B cell (primary cell): ENCODE results near the gene ARHGEF10L. TPM values are rescaled to one million over a fixed set of nuclear protein-coding genes. Genes with fewer than 3 reads are reported as not detected.

Source experiments
- ATAC-seq: fragments of 200-7000 bp; cut with Tn5 transposase; one replicate; pipeline ENCODE4 v1.10.0; 2021; ENCODE audit warnings: low read depth, mild to moderate bottlenecking, moderate number of reproducible peaks, moderate library complexity
- CTCF ChIA-PET: fragments of 350-600 bp; sonication (Branson Sonifier 250); formaldehyde crosslinking; loops from one replicate; lab custom pipeline; 2021; ENCODE audit warnings: antibody characterized with exemption, inconsistent platforms; lab: Charles Lee
- POLR2A ChIA-PET: fragments of 350-600 bp; sonication (Branson Sonifier 250); formaldehyde crosslinking; loops from one replicate; lab custom pipeline; 2021; ENCODE audit warnings: antibody characterized with exemption; lab: Charles Lee
- DNase-seq: peaks from one replicate; pipeline ENCODE4 v3.0.0; 2013
- H2AFZ ChIP-seq: 2 replicates; pipeline ENCODE4 v1.6.1; 2012; ENCODE audit warnings: mild to moderate bottlenecking, low read depth, low read length; ENCODE audit not compliant: insufficient read depth, poor library complexity, severe bottlenecking
- H3K27ac ChIP-seq, 2 donors: 1 replicate in 1 of 2; 2 replicates in 1 of 2; pipeline ENCODE4 v1.5.1; 2012 to 2013; ENCODE audit warnings: low read length in 2 of 2, mild to moderate bottlenecking in 2 of 2, moderate library complexity in 1 of 2
- H3K27me3 ChIP-seq, 4 experiments: fragments of 200-600 bp in 1 of 4; sonication (generic) in 1 of 4; replicated peaks in 1 of 4; 1 replicate in 2 of 4; 2 replicates in 2 of 4; pipeline versions ENCODE4 v1.6.1 to v1.7.0; 2013 to 2016; ENCODE audit warnings: low read length in 3 of 4, mild to moderate bottlenecking in 2 of 4, mixed read lengths in 1 of 4, moderate library complexity in 1 of 4; ENCODE audit not compliant: insufficient read depth in 4 of 4, control insufficient read depth in 3 of 4; ENCODE audit errors: control extremely low read depth in 1 of 4
- H3K36me3 ChIP-seq, 2 experiments: replicated peaks in 1 of 2; 1 replicate in 1 of 2; 2 replicates in 1 of 2; pipeline versions ENCODE4 v1.6.1 to v1.7.1; 2013; ENCODE audit warnings: low read length in 1 of 2; ENCODE audit not compliant: insufficient read depth in 2 of 2, control insufficient read depth in 1 of 2; ENCODE audit errors: control extremely low read depth in 1 of 2, extremely low read depth in 1 of 2
- H3K4me1 ChIP-seq, 2 donors: fragments of 200-600 bp in 1 of 2; sonication (generic) in 1 of 2; 1 replicate in 1 of 2; 2 replicates in 1 of 2; pipeline versions ENCODE4 v1.5.1 to v1.6.1; 2013 to 2017; ENCODE audit warnings: low read length in 2 of 2; ENCODE audit not compliant: control insufficient read depth in 2 of 2, insufficient read depth in 2 of 2
- H3K4me2 ChIP-seq: replicated peaks from 2 replicates; pipeline ENCODE3; 2012; ENCODE audit warnings: mild to moderate bottlenecking, low read depth, low read length; ENCODE audit not compliant: poor library complexity, severe bottlenecking
- H3K4me3 ChIP-seq, 5 experiments: fragments of 200-600 bp in 1 of 5; sonication (generic) in 1 of 5; 1 replicate in 3 of 5; 2 replicates in 2 of 5; pipeline versions ENCODE4 v1.5.1 to v1.7.0; 2011 to 2016; ENCODE audit warnings: low read length in 4 of 5, mild to moderate bottlenecking in 4 of 5, low read depth in 2 of 5, control low read depth in 1 of 5, moderate library complexity in 1 of 5; ENCODE audit not compliant: insufficient read depth in 1 of 5; ENCODE audit errors: control extremely low read depth in 1 of 5, extremely low read depth in 1 of 5
- H3K79me2 ChIP-seq: fragments of 200-600 bp; sonication (generic); one replicate; pipeline ENCODE4 v1.6.0; 2016; ENCODE audit warnings: low read length; ENCODE audit not compliant: control insufficient read depth, insufficient read depth
- H3K9ac ChIP-seq: fragments of 200-600 bp; sonication (generic); 2 replicates; pipeline ENCODE4 v1.6.1; 2017; ENCODE audit warnings: mild to moderate bottlenecking, low read length, moderate library complexity
- H3K9me3 ChIP-seq, 3 donors: one replicate each; pipeline versions ENCODE4 v1.6.1 to v1.7.1; 2013; ENCODE audit warnings: low read length in 2 of 3; ENCODE audit not compliant: control insufficient read depth in 2 of 3, insufficient read depth in 1 of 3; ENCODE audit errors: control extremely low read depth in 1 of 3
- H4K20me1 ChIP-seq: 2 replicates; pipeline ENCODE4 v1.6.0; 2012; ENCODE audit warnings: mild to moderate bottlenecking, low read length; ENCODE audit not compliant: insufficient read depth, control insufficient read depth, poor library complexity, severe bottlenecking
- H3K27ac Mint-ChIP-seq: one replicate; pipeline ENCODE4 v1.8.0; 2021; ENCODE audit warnings: mixed read lengths
- H3K27me3 Mint-ChIP-seq: one replicate; pipeline ENCODE4 v1.8.0; 2021; ENCODE audit warnings: mixed read lengths
- H3K4me1 Mint-ChIP-seq: one replicate; pipeline ENCODE4 v1.8.0; 2021; ENCODE audit warnings: mixed read lengths
- H3K4me3 Mint-ChIP-seq: one replicate; pipeline ENCODE4 v1.8.0; 2021; ENCODE audit warnings: mixed read lengths
- H3K9me3 Mint-ChIP-seq: one replicate; pipeline ENCODE4 v1.8.0; 2022; ENCODE audit warnings: mixed read lengths; ENCODE audit not compliant: insufficient read depth
- EZH2 ChIP-seq: IDR thresholded peaks from 2 replicates; pipeline ENCODE4 v1.6.1; 2012; ENCODE audit warnings: borderline replicate concordance, low read depth, mild to moderate bottlenecking, moderate library complexity, low read length; ENCODE audit not compliant: insufficient read depth, poor library complexity, severe bottlenecking
- WGBS: methylation state at CpG from one replicate; pipeline ENCODE4 v1.1.5; 2013; ENCODE audit warnings: missing lambda C conversion rate; ENCODE audit not compliant: insufficient coverage; 5-methylcytosine and 5-hydroxymethylcytosine counted together
- intact Hi-C: fragments of 100-400 bp; cut with micrococcal nuclease; formaldehyde crosslinking; loops from one replicate; pipeline ENCODE4 v1.10.0; 2022
- polyA plus RNA-seq: library from polyadenylated mRNA; depleted of rRNA; stranded (reverse); fragments of >200 nt; gene quantifications from 2 replicates; pipeline ENCODE4 v1.2.3, GENCODE V29; 2012
- total RNA-seq, 2 donors: library from RNA; stranded (reverse); fragments of 120-200 nt in 1 of 2; gene quantifications; 1 replicate in 1 of 2; 2 replicates in 1 of 2; pipeline versions ENCODE4 v1.2.3 to v1.2.4, GENCODE V29; 2013 to 2022
- TF ChIP-seq, protein P1 (sequence below): fragments of 200-600 bp; IDR thresholded peaks from one replicate; pipeline ENCODE4 v1.8.0; 2022; ENCODE audit warnings: antibody characterized with exemption, mild to moderate bottlenecking

The ARHGEF10L gene
- total and polyA plus RNA-seq, 2 donors (not counting 1 experiment from before 2014, with no cell fraction given), result 2.0 to 4.9 TPM

GRCh38 chr1:17599291-17599953 lies 59.9 kb downstream of the ARHGEF10L start:
- H3K27me3 ChIP-seq, result no peaks in the 10 kb centered on the region
- H3K4me1 Mint-ChIP-seq, result no peaks in the 10 kb centered on the region
- H3K79me2 ChIP-seq, result no peaks in the 10 kb centered on the region
- no peaks in the 10 kb centered on the region for H3K9me3 Mint-ChIP-seq
- H3K4me1 ChIP-seq, result no peaks in the 10 kb centered on the region
- no peak overlapping the region for H3K4me3 Mint-ChIP-seq
- TF ChIP-seq EZH2, result no peak
- H3K9ac ChIP-seq, result no peak overlapping the region
- ChIA-PET POLR2A (no interaction called here), CTCF (interaction anchor here (0.6 to 1.1 kb wide), 3 partner anchors 12 to 105 kb away, joined by 3 to 4 read pairs (median 4); no protein-coding TSS in a partner anchor)
- H3K4me3 ChIP-seq, result no peak overlapping the region
- H3K27me3 Mint-ChIP-seq, result peaks cover 7% of the 10 kb centered on the region
- 78% methylated on average over 9 of the region's 12 CpGs for WGBS
- H2AFZ ChIP-seq, result no peak overlapping the region
- H3K27ac ChIP-seq, result no peak overlapping the region
- no peaks in the 10 kb centered on the region for H3K9me3 ChIP-seq
- intact Hi-C loops, result no loop called here
- H3K36me3 ChIP-seq, result no peaks in the 10 kb centered on the region
- no peak overlapping the region for H3K4me2 ChIP-seq
- no peaks in the 10 kb centered on the region for H4K20me1 ChIP-seq
- ATAC-seq (no peak), DNase-seq (no peak)
- H3K27ac Mint-ChIP-seq, result no peak overlapping the region

- no peak overlapping the region for H3K4me3 ChIP-seq
- TF ChIP-seq EZH2, result no peak
- TF ChIP-seq, protein P1, sequence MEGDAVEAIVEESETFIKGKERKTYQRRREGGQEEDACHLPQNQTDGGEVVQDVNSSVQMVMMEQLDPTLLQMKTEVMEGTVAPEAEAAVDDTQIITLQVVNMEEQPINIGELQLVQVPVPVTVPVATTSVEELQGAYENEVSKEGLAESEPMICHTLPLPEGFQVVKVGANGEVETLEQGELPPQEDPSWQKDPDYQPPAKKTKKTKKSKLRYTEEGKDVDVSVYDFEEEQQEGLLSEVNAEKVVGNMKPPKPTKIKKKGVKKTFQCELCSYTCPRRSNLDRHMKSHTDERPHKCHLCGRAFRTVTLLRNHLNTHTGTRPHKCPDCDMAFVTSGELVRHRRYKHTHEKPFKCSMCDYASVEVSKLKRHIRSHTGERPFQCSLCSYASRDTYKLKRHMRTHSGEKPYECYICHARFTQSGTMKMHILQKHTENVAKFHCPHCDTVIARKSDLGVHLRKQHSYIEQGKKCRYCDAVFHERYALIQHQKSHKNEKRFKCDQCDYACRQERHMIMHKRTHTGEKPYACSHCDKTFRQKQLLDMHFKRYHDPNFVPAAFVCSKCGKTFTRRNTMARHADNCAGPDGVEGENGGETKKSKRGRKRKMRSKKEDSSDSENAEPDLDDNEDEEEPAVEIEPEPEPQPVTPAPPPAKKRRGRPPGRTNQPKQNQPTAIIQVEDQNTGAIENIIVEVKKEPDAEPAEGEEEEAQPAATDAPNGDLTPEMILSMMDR, result no peak
- no peaks in the 10 kb centered on the region for H3K36me3 ChIP-seq
- DNase-seq (no peak), ATAC-seq (no peak)
- H3K27me3 ChIP-seq, result no peaks in the 10 kb centered on the region
- H3K4me1 Mint-ChIP-seq, result no peaks in the 10 kb centered on the region
- CTCF ChIA-PET, result interaction anchor here (0.6 to 1.1 kb wide), 2 partner anchors 97 to 105 kb away, joined by 3 to 4 read pairs; no protein-coding TSS in a partner anchor
- no peak overlapping the region for H3K4me3 Mint-ChIP-seq
- H3K27me3 Mint-ChIP-seq, result peaks cover 7% of the 10 kb centered on the region
- no peaks in the 10 kb centered on the region for H3K4me1 ChIP-seq
- H3K4me2 ChIP-seq, result no peak overlapping the region
- no peak overlapping the region for H3K9ac ChIP-seq
- POLR2A ChIA-PET, result no interaction called here
- H3K9me3 ChIP-seq, result no peaks in the 10 kb centered on the region
- no peak overlapping the region for H3K27ac Mint-ChIP-seq
- WGBS, result 97% methylated on average over 3 of the region's 5 CpGs
- intact Hi-C loops, result no loop called here
- H3K79me2 ChIP-seq, result no peaks in the 10 kb centered on the region
- no peak overlapping the region for H3K27ac ChIP-seq
- H4K20me1 ChIP-seq, result no peaks in the 10 kb centered on the region
- no peaks in the 10 kb centered on the region for H3K9me3 Mint-ChIP-seq
- no peak overlapping the region for H2AFZ ChIP-seq
These were observed 60.4 kb downstream of the ARHGEF10L start for GRCh38 chr1:17599954-17600300.
